NK-92 (cell line): ENCODE results near the gene TMEM14C.

Experiments used
- DNase-seq: peaks from one replicate; lab custom pipeline; 2025; ENCODE audit not compliant: unreplicated experiment; lab: John Stamatoyannopoulos, UW

The TMEM14C gene

GRCh38 chr6:10722820-10723566 is at the start of gene TMEM14C:
Gene TMEM14C (plus strand): TSS chr6:10723070. CDS start chr6:10724614, 1,544 bp downstream.
- no peak for DNase-seq

DNA sequence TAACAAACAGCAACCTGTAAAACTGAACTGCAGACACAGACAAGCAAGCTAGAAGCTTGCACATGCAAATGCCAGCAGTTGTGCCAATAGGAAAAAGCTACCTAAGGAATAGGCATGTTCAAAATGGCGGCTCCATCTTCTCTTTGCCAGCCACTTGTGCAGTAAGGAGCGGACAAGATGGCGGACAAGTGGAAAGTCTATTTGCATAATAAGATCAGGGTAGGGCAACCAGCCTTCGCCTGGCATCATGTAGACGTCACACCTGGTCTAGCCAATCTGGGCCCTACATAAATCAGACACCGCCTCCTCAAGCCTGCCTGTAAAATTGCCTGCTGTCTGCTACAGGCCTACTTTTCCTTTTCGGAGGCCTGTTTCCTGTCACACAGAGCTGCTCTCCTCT is 46.5 kb upstream of the TMEM14C start:
- DNase-seq, result no peak

DNA sequence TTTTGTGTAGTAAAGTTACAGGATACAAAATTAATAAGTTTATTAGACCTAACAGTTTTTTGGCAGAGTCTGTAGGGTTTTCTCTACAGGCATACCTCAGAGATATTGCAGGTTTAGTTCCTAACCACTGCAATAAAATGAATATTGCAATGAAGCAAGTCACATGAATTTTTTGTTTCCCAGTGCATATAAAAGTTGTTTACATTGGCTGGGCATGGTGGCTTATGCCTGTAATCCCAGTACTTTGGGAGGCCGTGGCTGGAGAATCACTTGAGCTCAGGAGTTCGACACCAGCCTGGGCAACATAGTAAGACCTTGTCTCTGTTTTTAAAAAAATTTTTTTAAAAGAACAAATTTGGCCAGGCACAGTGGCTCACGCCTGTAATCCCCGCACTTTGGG is 44.4 kb upstream of the TMEM14C start:
- no peak for DNase-seq

DNA sequence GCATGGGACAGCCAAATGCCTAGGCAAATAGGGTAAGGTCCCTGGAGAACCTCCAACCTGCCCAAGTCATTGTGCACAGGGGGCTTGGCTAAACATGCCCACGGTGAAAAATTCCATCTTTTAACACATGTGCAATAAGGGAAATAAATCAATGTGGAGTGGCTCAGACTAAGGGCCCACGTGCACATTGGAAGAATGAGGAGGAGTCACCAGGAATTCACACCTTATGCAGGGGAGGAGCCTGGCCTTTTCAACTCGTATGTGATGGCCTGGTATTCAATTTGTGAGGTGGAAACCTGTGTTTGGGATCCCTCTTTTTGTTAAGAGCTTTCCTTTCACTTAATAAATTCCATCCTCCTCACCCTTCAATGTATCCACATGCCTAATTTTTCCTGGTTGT is 41.1 kb upstream of the TMEM14C start:
- no peak for DNase-seq

DNA sequence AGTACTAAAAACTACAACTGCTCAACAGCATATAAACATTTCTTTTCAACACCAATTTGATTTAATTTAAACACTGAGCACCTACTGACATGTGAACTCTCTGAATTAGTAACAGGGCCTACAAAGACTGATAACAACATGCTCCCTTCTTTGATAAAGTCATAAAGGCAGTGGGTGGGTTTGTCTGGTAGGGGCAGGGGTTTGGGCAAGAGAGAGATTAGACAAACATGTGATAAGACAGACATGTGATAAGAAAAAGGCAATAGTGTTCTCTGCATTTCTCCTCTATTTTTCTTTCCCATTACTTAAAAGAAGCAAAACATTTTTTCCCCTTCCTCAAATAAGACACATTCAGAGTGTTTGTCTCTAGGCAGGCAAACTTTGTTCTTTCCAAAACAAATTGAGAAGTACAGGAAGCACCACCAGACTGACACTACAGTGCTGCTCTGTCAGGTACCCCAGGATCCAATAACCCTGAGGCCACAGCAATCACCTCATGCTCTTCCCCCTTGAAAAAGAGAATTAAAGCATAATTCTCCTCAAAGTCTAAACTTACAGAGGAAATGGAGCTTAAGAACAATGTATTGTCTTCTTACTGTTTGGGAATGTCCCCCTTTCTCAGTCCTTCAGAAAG is 40.4 kb upstream of the TMEM14C start:
- no peak for DNase-seq

GRCh38 chr6:10684618-10685017 is 38.3 kb upstream of the TMEM14C start:
- DNase-seq, result no peak

DNA sequence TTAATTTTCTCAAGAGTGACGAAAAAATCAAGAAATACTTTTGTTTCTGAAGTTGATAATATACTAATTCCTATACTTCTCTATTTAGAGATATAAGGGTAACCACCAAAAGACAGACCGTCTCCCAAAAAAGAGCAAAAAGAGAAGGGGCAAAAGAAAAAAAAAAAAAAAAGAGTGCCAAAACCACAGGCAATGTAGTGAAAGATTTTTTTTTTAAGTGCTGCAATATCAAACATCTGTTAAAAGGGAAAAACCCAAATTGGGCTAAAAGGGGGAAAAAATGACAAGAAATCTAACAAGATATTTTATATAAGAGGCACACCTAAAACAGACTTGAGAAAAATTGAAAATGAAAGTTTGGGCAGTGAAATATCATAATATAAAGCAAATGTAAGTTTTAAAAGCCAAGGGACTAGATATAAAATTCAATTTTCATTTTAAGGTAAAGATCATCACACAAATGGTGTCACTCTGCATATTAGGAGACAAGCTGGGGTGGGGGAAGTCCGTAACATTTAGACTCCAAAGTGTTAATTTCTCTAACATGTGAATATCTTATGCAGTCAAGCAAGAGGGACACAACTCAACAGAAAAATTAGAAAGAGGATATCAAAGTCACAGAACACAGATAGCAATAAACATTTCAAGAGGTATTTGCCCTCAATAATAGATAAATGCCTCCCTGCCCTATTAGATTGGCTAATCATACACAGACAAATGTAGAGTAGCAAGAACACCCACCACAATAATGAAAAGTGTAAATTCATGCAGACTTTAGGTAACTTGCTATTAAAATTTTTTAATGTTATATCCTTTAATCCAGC is 37.6 kb upstream of the TMEM14C start:
- DNase-seq, result no peak

DNA sequence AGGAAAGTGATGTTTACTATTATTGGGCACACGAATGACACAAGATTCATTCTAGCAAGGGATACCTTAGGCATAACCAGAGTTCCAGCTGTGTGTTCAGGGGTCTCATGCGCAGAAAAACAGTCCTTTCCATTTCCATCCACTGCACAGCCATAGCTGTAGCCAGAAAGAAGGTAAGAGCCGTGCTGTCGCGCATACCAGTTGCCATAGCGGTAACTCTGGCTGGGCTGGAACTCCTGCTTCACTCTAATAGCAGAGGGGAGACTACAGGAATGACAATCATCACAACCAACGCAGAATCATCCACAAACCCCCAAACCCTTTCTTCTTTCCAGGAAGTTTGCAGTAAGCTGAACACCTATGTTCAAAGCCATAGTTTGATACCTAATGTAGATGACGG is 36.0 kb upstream of the TMEM14C start:
- no peak for DNase-seq

- no peak for DNase-seq
These were observed 35.3 kb upstream of the TMEM14C start for GRCh38 chr6:10687582-10687981.

DNA sequence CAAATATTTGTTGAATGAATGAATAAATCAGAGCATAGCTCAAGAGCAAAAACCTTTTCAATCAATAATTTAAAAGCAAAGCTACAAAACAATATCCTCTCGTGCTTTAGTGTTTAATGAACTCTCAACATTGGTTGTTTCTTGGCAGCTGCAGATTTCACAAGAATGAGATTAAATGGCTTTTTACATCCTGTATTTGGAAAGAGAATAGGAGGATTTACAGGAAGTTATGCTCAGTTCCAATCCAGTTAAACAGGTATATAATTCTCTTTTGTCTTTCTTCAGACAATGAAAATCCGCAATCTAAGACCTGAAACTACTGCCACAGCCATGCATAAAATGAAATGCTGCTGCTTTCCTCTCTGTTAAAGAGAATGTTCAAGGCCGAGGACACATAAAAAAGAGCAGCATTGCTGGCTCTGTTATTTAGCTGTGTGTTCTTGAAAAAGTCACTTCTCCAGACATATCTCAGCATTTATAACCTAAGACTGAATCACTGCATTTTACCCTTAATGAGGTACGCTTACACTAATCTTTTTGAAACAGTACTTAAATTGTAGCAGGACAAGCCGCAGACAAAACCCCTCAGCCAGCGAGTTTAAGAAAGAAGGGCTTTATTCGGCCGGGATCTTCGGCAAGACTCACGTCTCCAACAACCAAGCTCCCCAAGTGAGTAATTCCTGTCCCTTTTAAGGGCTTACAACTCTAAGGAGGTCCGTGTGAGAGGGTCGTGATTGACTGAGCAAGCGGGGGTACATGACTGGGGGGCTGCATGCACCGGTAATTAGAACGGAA is 32.0 kb upstream of the TMEM14C start:
- no peak for DNase-seq

GRCh38 chr6:10692965-10693538 is 29.8 kb upstream of the TMEM14C start:
- DNase-seq, result no peak

- DNase-seq, result peak; percentile 50
These were observed 28.4 kb upstream of the TMEM14C start, which contains the start of the genes C6orf52 and PAK1IP1 for GRCh38 chr6:10694302-10695085. Gene C6orf52 (minus strand): TSS chr6:10694616. CDS start chr6:10687550, 7,066 bp downstream. Gene PAK1IP1 (plus strand): TSS chr6:10694972. CDS start chr6:10694986, 14 bp downstream.

DNA sequence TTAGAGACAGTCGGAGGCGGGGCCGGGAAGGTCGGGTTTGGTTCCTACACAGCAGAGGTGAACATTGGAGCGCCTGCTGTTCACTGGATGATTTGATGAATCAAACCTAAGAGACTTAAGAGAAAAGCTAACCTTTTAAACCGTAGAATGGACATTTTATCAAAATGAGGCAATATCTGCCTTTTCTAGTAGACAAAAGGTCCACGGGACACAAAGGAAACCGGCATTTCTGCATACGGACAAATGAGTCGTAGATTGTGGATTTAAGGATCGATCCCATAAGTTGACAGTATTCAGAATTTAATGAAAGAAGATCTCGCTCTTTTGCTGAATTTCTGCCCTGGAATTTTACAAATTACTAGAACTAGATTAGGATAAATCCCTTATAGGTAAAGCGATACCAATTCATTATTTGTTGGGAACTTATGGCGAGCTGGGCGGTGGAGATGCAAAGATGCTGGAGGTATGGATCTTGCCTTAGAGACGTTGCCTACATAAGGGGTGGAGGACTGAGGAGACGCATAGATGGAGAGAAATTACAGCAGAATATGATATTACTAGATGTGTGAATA is 27.7 kb upstream of the TMEM14C start:
- DNase-seq, result no peak

- DNase-seq, result no peak
These were observed 26.2 kb upstream of the TMEM14C start for GRCh38 chr6:10696655-10697054.

DNA sequence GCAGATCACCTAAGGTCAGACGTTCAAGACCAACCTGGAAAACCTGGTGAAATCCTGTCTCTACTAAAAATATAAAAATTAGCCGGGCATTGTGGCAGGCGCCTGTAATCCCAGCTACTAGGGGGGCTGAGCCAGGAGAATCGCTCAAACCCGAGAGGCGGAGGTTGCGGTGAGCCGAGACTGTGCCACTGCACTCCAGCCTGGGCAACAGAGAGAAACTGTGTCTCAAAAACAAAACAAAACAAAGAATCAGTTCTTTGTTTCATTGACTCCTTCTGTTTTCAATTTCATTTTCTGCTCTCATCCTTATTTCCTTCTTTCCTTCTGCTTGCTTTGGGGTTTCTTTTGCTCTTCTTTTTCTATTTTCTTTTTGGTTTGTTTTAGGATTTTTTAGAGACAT is 8.9 kb upstream of the TMEM14C start:
- no peak for DNase-seq

DNA sequence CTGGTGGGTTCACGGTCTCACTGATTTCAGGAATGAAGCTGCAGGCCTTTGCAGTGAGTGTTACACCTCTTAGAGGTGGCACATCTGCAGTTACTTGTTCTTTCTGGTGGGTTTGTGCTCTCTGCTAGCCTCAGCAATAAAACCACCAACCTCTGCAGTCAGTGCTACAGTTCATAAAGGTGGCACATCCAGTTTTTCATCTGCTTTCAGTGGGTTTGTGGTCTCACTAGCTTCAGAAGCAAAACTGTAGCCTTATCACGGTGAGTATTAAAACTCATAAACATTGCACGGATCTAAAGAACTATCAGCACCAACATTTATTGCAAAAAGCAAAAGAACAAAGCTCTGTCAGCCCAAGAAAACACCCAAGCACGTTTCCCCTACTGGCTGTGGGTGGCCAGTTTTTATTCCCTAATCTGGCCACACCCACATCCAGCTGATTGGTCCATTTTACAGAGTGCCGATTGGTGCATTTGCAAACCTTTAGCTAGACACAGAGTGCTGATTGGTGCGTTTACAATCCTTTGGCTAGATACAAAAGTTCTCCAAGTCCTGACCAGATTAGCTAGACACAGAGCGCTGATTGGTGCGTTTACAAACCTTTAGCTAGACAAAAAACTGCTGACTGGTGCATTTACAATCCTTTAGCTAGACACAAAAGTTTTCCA is 3.4 kb upstream of the TMEM14C start:
- DNase-seq, result no peak

GRCh38 chr6:10719964-10720264 is 3.0 kb upstream of the TMEM14C start:
- no peak for DNase-seq

DNA sequence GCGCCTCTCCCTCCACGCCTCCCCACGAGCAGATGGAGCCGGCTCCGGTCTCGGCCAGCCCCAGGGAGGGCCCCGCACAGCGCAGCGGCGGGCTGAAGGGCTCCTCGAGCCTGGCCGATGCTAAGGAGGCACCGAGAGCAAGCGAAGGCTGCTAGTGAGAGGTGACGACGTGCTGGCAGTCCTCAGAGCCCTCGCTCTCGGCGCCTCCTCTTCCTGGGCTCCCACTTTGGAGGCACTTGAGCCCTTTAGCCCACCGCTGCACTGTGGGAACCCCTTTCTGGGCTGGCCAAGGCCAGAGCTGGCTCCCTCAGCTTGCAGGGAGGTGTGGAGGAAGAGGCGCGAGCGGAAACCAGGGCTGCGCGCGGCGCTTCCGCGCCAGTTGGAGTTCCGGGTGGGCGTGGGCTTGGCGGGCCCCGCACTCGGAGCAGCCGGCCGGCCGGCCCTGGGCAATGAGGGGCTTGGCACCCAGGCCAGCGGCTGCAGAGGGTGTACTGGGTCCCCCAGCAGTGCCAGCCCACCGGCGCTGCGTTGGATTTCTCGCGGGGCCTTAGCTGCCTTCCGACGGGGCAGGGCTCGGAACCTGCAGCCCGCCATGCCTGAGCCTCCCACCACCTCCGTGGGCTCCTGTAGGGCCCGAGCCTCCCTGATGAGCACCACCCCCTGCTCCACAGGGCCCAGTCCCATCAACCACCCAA is 2.5 kb upstream of the TMEM14C start:
- no peak for DNase-seq
